Smooth muscle cell (in vitro differentiated cells): ENCODE measurements around the gene LMOD2. TPM values are rescaled to one million over a fixed set of nuclear protein-coding genes. Genes with fewer than 3 reads are reported as not detected.

Experiments used
- DNase-seq: peaks from one replicate; lab custom pipeline; 2025; ENCODE audit not compliant: unreplicated experiment; lab: John Stamatoyannopoulos, UW
- H2AFZ ChIP-seq: fragments of 200-600 bp; sonication (generic); 2 replicates; pipeline ENCODE4 v1.6.0; 2016; ENCODE audit warnings: antibody characterized with exemption, low read depth, mild to moderate bottlenecking
- H3F3A ChIP-seq: fragments of 200-600 bp; sonication (generic); 2 replicates; pipeline ENCODE4 v1.6.0; 2017; ENCODE audit warnings: antibody characterized with exemption, low read depth
- H3K27ac ChIP-seq: fragments of 200-600 bp; sonication (generic); 2 replicates; pipeline ENCODE4 v1.5.1; 2016; ENCODE audit warnings: low read depth, mild to moderate bottlenecking
- H3K27me3 ChIP-seq: fragments of 200-600 bp; sonication (generic); 2 replicates; pipeline ENCODE4 v1.6.1; 2016; ENCODE audit warnings: low read depth, mild to moderate bottlenecking
- H3K36me3 ChIP-seq: fragments of 200-600 bp; sonication (generic); 2 replicates; pipeline ENCODE4 v1.5.1; 2016; ENCODE audit warnings: low read depth
- H3K4me1 ChIP-seq: fragments of 200-600 bp; sonication (generic); 2 replicates; pipeline ENCODE4 v1.5.1; 2016; ENCODE audit warnings: low read depth
- H3K4me2 ChIP-seq: fragments of 200-600 bp; sonication (generic); 2 replicates; pipeline ENCODE4 v1.6.0; 2016; ENCODE audit warnings: mild to moderate bottlenecking
- H3K4me3 ChIP-seq: fragments of 200-600 bp; sonication (generic); 2 replicates; pipeline ENCODE4 v1.5.1; 2016; ENCODE audit warnings: mild to moderate bottlenecking
- H3K79me2 ChIP-seq: fragments of 200-600 bp; sonication (generic); 2 replicates; pipeline ENCODE4 v1.6.0; 2016; ENCODE audit warnings: low read depth, mild to moderate bottlenecking
- H3K9ac ChIP-seq: fragments of 200-600 bp; sonication (generic); 2 replicates; pipeline ENCODE4 v1.6.0; 2016; ENCODE audit warnings: low read depth
- H3K9me3 ChIP-seq: fragments of 200-600 bp; sonication (generic); replicated peaks from 2 replicates; pipeline ENCODE4 v1.5.1; 2016; ENCODE audit warnings: low read depth
- H4K20me1 ChIP-seq: fragments of 200-600 bp; sonication (generic); 2 replicates; pipeline ENCODE4 v1.6.0; 2016; ENCODE audit warnings: low read depth
- WGBS: methylation state at CpG from one replicate; pipeline ENCODE4 v1.1.7; 2016; ENCODE audit warnings: low lambda C conversion rate; 5-methylcytosine and 5-hydroxymethylcytosine counted together
- polyA plus RNA-seq: library from polyadenylated mRNA; unstranded; fragments of >200 nt; fragmentation: Nextera tagmentation; extraction: Ambion mirVana; gene quantifications from 2 replicates; pipeline ENCODE4 v1.2.1, GENCODE V29; 2016
- total RNA-seq: library from RNA; depleted of rRNA; stranded (reverse); fragments of >200 nt; gene quantifications from 2 replicates; pipeline ENCODE4 v1.2.3, GENCODE V29; 2014
- TF ChIP-seq, protein P1 (sequence below): fragments of 200-600 bp; sonication (generic); IDR thresholded peaks from 2 replicates; pipeline ENCODE4 v1.5.1; 2017; ENCODE audit warnings: borderline replicate concordance, mild to moderate bottlenecking, antibody characterized with exemption; ENCODE audit not compliant: insufficient read depth, poor library complexity, severe bottlenecking

The LMOD2 gene
- total and polyA plus RNA-seq, 2 experiments from 2014 or later = 0.10 TPM; not detected in 1

DNA sequence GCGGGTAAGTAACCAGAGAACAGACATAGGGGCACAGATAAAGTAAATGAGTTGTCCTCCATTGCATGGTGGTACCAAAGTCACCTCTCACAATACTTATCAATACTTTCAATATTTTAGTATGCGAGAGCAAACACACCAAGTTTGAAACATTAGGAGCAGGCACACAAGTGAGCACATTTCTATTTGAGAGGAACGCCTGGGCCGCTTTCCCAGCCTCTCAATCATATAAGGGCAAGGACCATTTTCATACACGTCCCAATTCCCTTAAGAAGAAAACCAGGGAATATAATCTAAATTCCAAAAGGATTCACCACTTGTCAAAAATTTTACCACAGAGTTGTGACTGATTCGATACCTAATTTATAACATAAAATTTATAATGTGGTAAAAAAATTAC, 7.5 kb downstream of the LMOD2 start:
- no peaks in the 10 kb centered on the region for H3F3A ChIP-seq
- H3K36me3 ChIP-seq = no peaks in the 10 kb centered on the region
- H2AFZ ChIP-seq = no peak overlapping the region
- H3K4me3 ChIP-seq = no peak overlapping the region
- H3K27me3 ChIP-seq = no peaks in the 10 kb centered on the region
- no peak overlapping the region for H3K9ac ChIP-seq
- no peaks in the 10 kb centered on the region for H4K20me1 ChIP-seq
- no peak for DNase-seq
- TF ChIP-seq, protein P1, sequence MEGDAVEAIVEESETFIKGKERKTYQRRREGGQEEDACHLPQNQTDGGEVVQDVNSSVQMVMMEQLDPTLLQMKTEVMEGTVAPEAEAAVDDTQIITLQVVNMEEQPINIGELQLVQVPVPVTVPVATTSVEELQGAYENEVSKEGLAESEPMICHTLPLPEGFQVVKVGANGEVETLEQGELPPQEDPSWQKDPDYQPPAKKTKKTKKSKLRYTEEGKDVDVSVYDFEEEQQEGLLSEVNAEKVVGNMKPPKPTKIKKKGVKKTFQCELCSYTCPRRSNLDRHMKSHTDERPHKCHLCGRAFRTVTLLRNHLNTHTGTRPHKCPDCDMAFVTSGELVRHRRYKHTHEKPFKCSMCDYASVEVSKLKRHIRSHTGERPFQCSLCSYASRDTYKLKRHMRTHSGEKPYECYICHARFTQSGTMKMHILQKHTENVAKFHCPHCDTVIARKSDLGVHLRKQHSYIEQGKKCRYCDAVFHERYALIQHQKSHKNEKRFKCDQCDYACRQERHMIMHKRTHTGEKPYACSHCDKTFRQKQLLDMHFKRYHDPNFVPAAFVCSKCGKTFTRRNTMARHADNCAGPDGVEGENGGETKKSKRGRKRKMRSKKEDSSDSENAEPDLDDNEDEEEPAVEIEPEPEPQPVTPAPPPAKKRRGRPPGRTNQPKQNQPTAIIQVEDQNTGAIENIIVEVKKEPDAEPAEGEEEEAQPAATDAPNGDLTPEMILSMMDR = no peak
- H3K27ac ChIP-seq = no peak overlapping the region
- no peaks in the 10 kb centered on the region for H3K4me1 ChIP-seq
- no peaks in the 10 kb centered on the region for H3K9me3 ChIP-seq
- H3K79me2 ChIP-seq = no peaks in the 10 kb centered on the region
- WGBS = 98% methylated on average over 6 of the region's 6 CpGs
- H3K4me2 ChIP-seq = no peak overlapping the region

DNA sequence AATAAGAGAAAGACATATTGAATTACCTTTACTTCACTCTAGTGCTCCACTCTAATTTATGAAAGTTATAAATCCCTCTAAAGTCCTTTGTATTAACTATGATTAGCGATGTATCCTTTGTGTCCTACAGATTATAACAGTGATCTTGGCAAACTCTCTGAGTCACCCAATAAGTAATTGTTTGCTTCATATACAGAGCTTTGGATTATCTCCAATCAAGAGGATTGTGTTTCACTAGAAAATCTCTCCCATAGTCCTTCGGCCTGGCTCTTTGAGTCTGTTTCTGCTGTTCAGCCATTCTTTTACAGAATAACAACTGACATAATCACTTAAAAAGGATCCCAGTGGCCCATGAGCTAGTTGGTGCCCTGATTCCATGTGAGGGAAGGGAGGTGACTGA, 9.5 kb downstream of the LMOD2 start:
- Histone ChIP-seq H3K4me1 (no peaks in the 10 kb centered on the region), H3K9me3 (no peaks in the 10 kb centered on the region), H3K27me3 (no peaks in the 10 kb centered on the region), H3K9ac (no peak overlapping the region), H3K4me3 (no peak overlapping the region), H3K27ac (no peak overlapping the region), H3K36me3 (no peaks in the 10 kb centered on the region), H3K79me2 (no peaks in the 10 kb centered on the region), H2AFZ (no peak overlapping the region), H3F3A (no peaks in the 10 kb centered on the region), H3K4me2 (no peak overlapping the region), H4K20me1 (no peaks in the 10 kb centered on the region)
- no peak for DNase-seq
- TF ChIP-seq, protein P1 = no peak
- WGBS = 91% methylated on average over 2 of the region's 2 CpGs

DNA sequence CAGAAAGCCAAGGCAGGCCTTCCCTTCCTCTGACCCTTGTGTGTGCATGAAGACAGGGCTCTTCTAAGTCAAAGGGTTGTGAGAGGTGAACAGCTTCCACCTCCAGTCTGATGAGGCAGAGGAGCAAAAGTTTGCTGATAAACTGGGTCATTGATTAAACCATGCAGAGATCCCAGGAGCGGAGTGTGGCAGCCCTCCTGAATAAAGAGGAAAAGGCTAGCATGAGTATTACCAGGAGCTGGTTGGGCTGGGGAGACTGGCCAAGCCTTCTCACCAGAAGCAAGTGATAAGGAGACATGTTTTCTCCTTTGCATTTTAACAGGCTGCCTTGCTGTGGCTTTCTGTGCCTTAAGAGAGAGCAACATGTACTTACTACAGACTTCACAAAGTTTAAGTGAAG, 10.2 kb downstream of the LMOD2 start:
- no peaks in the 10 kb centered on the region for H3K27me3 ChIP-seq
- H3K9me3 ChIP-seq = no peaks in the 10 kb centered on the region
- H2AFZ ChIP-seq = no peak overlapping the region
- H3K9ac ChIP-seq = no peak overlapping the region
- no peaks in the 10 kb centered on the region for H3F3A ChIP-seq
- H3K36me3 ChIP-seq = no peaks in the 10 kb centered on the region
- no peak for DNase-seq
- no peak overlapping the region for H3K27ac ChIP-seq
- H4K20me1 ChIP-seq = no peaks in the 10 kb centered on the region
- H3K79me2 ChIP-seq = no peaks in the 10 kb centered on the region
- H3K4me3 ChIP-seq = no peak overlapping the region
- no peak overlapping the region for H3K4me2 ChIP-seq
- 63% methylated on average over 1 of the region's 1 CpG for WGBS
- H3K4me1 ChIP-seq = no peaks in the 10 kb centered on the region
- TF ChIP-seq, protein P1 = no peak

DNA sequence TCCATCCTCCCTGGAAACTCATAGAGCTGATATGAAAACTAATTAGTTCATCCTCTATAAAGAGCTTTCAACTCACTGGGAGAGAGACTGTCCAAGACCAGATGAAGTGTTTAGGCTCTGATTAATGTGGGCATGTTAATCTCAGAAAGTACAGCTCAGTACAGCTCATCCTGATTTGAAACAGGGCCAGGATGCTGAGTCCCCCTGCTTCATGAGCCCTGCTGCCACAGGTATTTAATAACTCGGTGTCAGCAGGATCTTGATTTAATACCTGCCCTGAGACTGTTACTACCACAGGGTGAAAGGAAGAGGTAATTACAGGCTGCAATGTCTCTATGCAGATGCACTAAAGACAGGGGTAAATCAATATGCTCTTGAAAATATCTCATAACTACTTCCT, 10.8 kb downstream of the LMOD2 start:
- DNase-seq = no peak
- Histone ChIP-seq H3K4me1 (no peaks in the 10 kb centered on the region), H4K20me1 (no peaks in the 10 kb centered on the region), H3K4me2 (no peak overlapping the region), H3K4me3 (no peak overlapping the region), H3K9me3 (no peaks in the 10 kb centered on the region), H3F3A (no peaks in the 10 kb centered on the region), H3K36me3 (no peaks in the 10 kb centered on the region), H2AFZ (no peak overlapping the region), H3K27ac (no peak overlapping the region), H3K9ac (no peak overlapping the region), H3K79me2 (no peaks in the 10 kb centered on the region), H3K27me3 (no peaks in the 10 kb centered on the region)
- WGBS = 36% methylated on average over 1 of the region's 1 CpG
- TF ChIP-seq, protein P1 = no peak
